Measurements from ENCODE around the gene CDH13.

Gene CDH13

GRCh38 chr16:82700541-82701235 lies 73.9 kb downstream of the CDH13 start (continued):
- TF ChIP-seq TSHZ1 (tag by site-specific recombination; IDR thresholded peaks at IDR 0.05; ENCODE audit: borderline replicate concordance), result no peak

- CTCF ChIA-PET, result no interaction called here
- Histone ChIP-seq H3K4me1 (ENCODE audit: control insufficient read depth, insufficient read depth, low read length) (peaks cover 3% of the 10 kb centered on the region; the same call in 1 of the 2 replicates), H3K36me3 (ENCODE audit: control insufficient read depth in 2 of 2, insufficient read depth in 1 of 2, low read length in 2 of 2) (no peaks in the 10 kb centered on the region), H3K27ac (ENCODE audit: extremely low read depth, low read depth, low read length) (no peak overlapping the region), H3K9me3 (ENCODE audit: control insufficient read depth, insufficient read depth, low read depth, low read length) (no peaks in the 10 kb centered on the region), H3K4me3 (ENCODE audit: low read depth, low read length) (no peak overlapping the region)
- TF ChIP-seq ZNF184 (tag by site-specific recombination; IDR thresholded peaks at IDR 0.05) (no peak), ZNF658 (tag by site-specific recombination; IDR thresholded peaks at IDR 0.05) (no peak), ZNF629 (tag by site-specific recombination; IDR thresholded peaks at IDR 0.05) (no peak), ZFP37 (tag by site-specific recombination; IDR thresholded peaks at IDR 0.05) (no peak), ZNF404 (tag by site-specific recombination; IDR thresholded peaks at IDR 0.05) (no peak), ZNF768 (tag by site-specific recombination; IDR thresholded peaks at IDR 0.05) (no peak), ZNF18 (tag by site-specific recombination; IDR thresholded peaks at IDR 0.05) (no peak), KLF17 (tag by site-specific recombination; IDR thresholded peaks at IDR 0.05) (no peak), ZSCAN4 (tag by site-specific recombination; IDR thresholded peaks at IDR 0.05) (no peak), ZNF580 (tag by site-specific recombination; IDR thresholded peaks at IDR 0.05) (no peak), ZNF335 (tag by site-specific recombination; conservative IDR thresholded peaks at IDR 0.05) (no peak), ZNF677 (tag by site-specific recombination; IDR thresholded peaks at IDR 0.05) (no peak), ZNF624 (tag by site-specific recombination; IDR thresholded peaks at IDR 0.05) (no peak), ZNF792 (tag by site-specific recombination; IDR thresholded peaks at IDR 0.05) (no peak), HIC1 (tag by site-specific recombination; IDR thresholded peaks at IDR 0.05) (no peak)
- POLR2A ChIA-PET, result no interaction called here
These were observed 74.7 kb downstream of the CDH13 start for GRCh38 chr16:82701442-82701955.

Measured in HEK293 (cell line).